ENCODE measurements around the gene SLC37A1. TPM values are rescaled to one million over a fixed set of nuclear protein-coding genes. Genes with fewer than 3 reads are reported as not detected.

SLC37A1 gene
- total RNA-seq, 2 experiments from 2014 or later = 18.2 to 19.3 TPM

DNA sequence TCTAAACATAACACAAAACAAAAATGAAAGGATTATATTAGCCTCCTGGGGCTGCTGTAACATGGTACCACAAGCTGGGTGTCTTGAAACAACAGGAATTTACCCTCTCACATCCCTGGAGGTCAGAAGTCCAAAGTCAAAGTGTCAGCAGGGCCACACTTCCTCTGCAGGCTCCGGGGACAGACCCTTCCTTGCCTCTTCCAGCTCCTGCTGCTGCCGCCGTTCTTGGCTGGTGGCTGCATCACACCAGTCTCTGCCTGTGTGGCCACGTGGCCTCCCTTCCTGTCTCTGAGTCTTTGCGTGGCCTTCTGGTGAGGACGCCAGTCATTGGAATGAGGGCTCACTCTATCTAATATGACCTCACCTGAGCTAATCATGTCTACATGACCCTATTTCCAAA, 8.2 kb downstream of the SLC37A1 start:
- ChIA-PET POLR2A (no interaction called here), CTCF (no interaction called here)
- intact Hi-C loops (cut with DNase I, micrococcal nuclease) = loop anchor here in 1 of 2 experiments (10.0 kb wide), 1 partner anchor 377 kb away; no protein-coding TSS in a partner anchor
- DNase-seq = no peak
- Mint-ChIP-seq H3K27ac (no peak overlapping the region), H3K36me3 (ENCODE audit: low read depth) (peaks cover 59% of the 10 kb centered on the region), H3K4me1 (peaks cover 32% of the 10 kb centered on the region), H3K4me3 (no peak overlapping the region), H3K9me3 (ENCODE audit: low read depth) (no peaks in the 10 kb centered on the region), H3K27me3 (no peaks in the 10 kb centered on the region)
- ATAC-seq = no peak

DNA sequence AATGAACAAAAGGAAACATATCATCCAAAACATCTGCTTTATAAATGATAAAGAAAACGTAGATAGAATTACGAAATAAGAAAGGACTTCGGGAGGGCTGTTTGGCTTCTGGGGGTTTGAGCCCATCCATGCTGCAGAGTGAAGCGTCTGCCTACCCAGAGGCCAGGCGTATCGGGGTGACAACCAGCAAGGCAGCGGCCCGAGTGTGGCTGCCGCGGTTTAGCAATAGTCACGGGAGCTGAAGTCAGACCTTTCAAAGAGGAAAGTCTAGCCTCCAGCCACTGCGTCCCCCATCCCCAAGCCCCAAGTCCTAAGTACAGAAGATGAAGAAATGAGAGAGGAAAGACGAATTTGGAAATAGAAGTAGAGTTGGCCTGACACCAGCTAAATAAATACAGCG, 8.6 kb downstream of the SLC37A1 start:
- ATAC-seq = no peak

DNA sequence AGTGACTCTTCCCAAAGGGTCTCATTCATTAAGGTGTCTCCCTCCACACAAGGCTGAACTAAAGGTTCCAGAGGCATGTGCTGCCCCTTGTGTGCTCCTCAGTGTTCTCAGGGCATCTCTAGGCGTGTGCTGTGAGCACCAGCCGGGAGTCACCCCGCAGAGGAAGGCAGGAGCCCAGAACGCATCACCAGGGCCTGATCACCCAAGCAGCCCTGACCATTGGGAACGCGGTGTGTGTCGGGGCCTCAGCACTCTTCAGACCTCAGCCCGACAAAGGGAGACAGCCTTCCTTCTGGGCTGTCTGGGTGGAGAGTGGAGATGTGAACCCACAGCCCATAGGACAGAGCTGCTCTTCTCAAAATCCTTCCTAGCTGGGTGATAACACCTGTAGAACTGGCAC, 9.1 kb downstream of the SLC37A1 start:
- Mint-ChIP-seq H3K36me3 (ENCODE audit: low read depth) (peaks cover 58% of the 10 kb centered on the region), H3K27me3 (no peaks in the 10 kb centered on the region), H3K27ac (no peak overlapping the region), H3K4me1 (peaks cover 38% of the 10 kb centered on the region), H3K4me3 (no peak overlapping the region), H3K9me3 (ENCODE audit: low read depth) (no peaks in the 10 kb centered on the region)
- CTCF ChIA-PET = no interaction called here
- DNase-seq = no peak
- ATAC-seq = no peak
- intact Hi-C loops (cut with DNase I, micrococcal nuclease) = loop anchor here in 1 of 2 experiments (10.0 kb wide), 1 partner anchor 378 kb away; no protein-coding TSS in a partner anchor
- POLR2A ChIA-PET = no interaction called here

More for the DNA sequence above, 8.6 kb downstream of the SLC37A1 start:
- Mint-ChIP-seq H3K27me3 (no peaks in the 10 kb centered on the region), H3K4me1 (peaks cover 34% of the 10 kb centered on the region), H3K9me3 (ENCODE audit: low read depth) (no peaks in the 10 kb centered on the region), H3K27ac (no peak overlapping the region), H3K36me3 (ENCODE audit: low read depth) (peaks cover 61% of the 10 kb centered on the region), H3K4me3 (no peak overlapping the region)
- DNase-seq = no peak
- intact Hi-C loops (cut with DNase I, micrococcal nuclease) = loop anchor here in 1 of 2 experiments (10.0 kb wide), 1 partner anchor 377 kb away; no protein-coding TSS in a partner anchor
- ChIA-PET CTCF (no interaction called here), POLR2A (no interaction called here)

DNA sequence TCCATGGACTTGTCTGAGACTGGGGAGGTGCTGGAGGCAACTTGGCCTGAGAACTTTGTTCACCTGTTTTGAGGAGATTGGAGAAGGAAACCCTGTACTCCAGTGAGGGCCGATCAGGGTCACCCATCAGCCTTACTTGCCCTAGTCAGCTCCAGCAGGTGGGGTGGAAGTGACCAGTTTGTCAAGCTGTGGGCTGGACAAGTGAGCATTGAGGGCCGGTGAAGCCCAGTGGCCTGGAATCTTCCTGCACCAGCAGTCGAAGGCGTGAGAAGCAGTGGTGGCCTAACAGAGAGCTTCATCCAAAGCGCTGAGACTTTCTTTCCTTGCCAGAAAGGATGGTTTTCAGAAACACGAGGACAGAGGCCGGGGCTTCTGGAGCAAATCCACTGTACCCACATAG, 9.6 kb downstream of the SLC37A1 start:
- ATAC-seq (no peak), DNase-seq (no peak)
- Mint-ChIP-seq H3K4me1 (peaks cover 43% of the 10 kb centered on the region), H3K4me3 (no peak overlapping the region), H3K27me3 (no peaks in the 10 kb centered on the region), H3K9me3 (ENCODE audit: low read depth) (no peaks in the 10 kb centered on the region), H3K27ac (no peak overlapping the region), H3K36me3 (ENCODE audit: low read depth) (peaks cover 58% of the 10 kb centered on the region)
- intact Hi-C loops (cut with DNase I, micrococcal nuclease) = loop anchor here in 1 of 2 experiments (10.0 kb wide), 1 partner anchor 378 kb away; no protein-coding TSS in a partner anchor
- ChIA-PET CTCF (interaction anchor here (0.7 to 1.8 kb wide), 2 partner anchors 70 to 172 kb away, joined by 3 read pairs; no protein-coding TSS in a partner anchor), POLR2A (no interaction called here)

DNA sequence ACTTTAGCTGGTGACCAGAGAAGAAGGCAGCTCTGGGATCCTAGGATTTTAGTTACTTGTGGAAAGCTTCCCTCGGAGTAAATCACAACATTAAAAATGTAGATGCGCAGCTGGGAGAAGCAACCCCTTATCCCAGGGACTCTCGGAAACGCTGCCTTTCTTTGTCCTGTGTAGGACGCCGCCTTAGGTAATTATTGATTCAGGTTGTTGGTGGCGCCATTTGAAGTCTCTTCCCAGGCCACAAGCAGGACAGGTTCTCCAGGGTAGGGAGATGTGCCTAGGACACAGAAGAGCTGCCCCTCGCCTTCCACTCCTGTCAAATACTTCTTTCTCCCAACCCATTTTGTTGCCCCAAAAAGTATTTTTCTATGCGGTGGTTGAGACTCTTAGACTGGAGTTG, 10.3 kb downstream of the SLC37A1 start:
- no peaks in the 10 kb centered on the region for H3K27me3 Mint-ChIP-seq
- CTCF ChIA-PET = interaction anchor here (0.7 to 1.8 kb wide), 2 partner anchors 69 to 173 kb away, joined by 3 read pairs; no protein-coding TSS in a partner anchor
- ATAC-seq (no peak), DNase-seq (no peak)
- peaks cover 54% of the 10 kb centered on the region for H3K36me3 Mint-ChIP-seq (ENCODE audit: low read depth)
- no peak overlapping the region for H3K27ac Mint-ChIP-seq
- POLR2A ChIA-PET = no interaction called here
- intact Hi-C loops (cut with DNase I, micrococcal nuclease) = loop anchor here in 1 of 2 experiments (10.0 kb wide), 1 partner anchor 379 kb away; no protein-coding TSS in a partner anchor
- H3K9me3 Mint-ChIP-seq (ENCODE audit: low read depth) = no peaks in the 10 kb centered on the region
- no peak overlapping the region for H3K4me3 Mint-ChIP-seq
- H3K4me1 Mint-ChIP-seq = peaks cover 44% of the 10 kb centered on the region

DNA sequence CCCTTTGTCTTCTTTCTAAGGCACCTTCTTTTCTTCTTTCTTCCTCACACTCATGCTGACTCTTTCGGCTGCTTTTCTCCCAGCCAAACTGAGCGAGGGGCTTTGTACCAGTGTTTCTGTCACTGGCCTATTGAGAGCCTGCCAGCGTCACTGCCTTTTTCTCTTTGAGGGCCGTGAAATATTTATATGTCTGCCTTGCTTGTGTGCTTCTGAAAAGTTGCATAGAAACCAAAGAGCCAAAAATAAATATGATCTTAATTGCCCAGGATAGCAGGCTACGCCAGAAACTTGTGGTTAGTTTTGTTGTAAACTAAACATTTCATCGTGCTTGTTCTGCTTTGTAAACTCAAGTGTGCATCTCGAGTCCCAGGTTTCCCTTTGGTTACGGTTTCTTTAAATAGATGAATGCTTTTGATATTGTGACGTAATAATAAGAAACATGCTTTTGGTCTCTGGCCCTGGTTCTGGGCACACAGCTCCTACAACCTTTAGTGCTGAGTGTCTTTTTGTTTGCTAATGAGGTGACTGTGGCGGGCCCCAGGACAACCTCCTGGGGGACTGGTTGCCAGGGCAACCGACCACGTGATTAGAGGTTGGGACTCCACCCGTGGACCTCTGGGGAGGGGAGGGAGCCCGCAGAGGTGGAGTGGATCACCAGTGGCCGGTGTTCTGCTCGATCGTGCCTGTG, 10.8 kb downstream of the SLC37A1 start:
- intact Hi-C loops (cut with DNase I, micrococcal nuclease) = loop anchor here (5.0 to 10.0 kb wide), 6 partner anchors 32 to 380 kb away; no protein-coding TSS in a partner anchor
- no peak for ATAC-seq
- no peaks in the 10 kb centered on the region for H3K27me3 Mint-ChIP-seq
- peaks cover 48% of the 10 kb centered on the region for H3K4me1 Mint-ChIP-seq
- peak overlapping the region; percentile 58 for H3K27ac Mint-ChIP-seq
- no peaks in the 10 kb centered on the region for H3K9me3 Mint-ChIP-seq (ENCODE audit: low read depth)
- CTCF ChIA-PET = interaction anchor here (1.8 kb wide), 1 partner anchor 68 kb away, joined by 3 read pairs; no protein-coding TSS in a partner anchor
- POLR2A ChIA-PET = no interaction called here
- H3K4me3 Mint-ChIP-seq = no peak overlapping the region
- peak; percentile 56 for DNase-seq
- peaks cover 51% of the 10 kb centered on the region for H3K36me3 Mint-ChIP-seq (ENCODE audit: low read depth)

- H3K9me3 Mint-ChIP-seq (ENCODE audit: low read depth) = no peaks in the 10 kb centered on the region
- no peak overlapping the region for H3K4me3 Mint-ChIP-seq
- peaks cover 55% of the 10 kb centered on the region for H3K4me1 Mint-ChIP-seq
- CTCF ChIA-PET = interaction anchor here (0.7 kb wide), 1 partner anchor 187 kb away, joined by 3 read pairs; no protein-coding TSS in a partner anchor
- peaks cover 50% of the 10 kb centered on the region for H3K36me3 Mint-ChIP-seq (ENCODE audit: low read depth)
- ATAC-seq = no peak
- H3K27me3 Mint-ChIP-seq = no peaks in the 10 kb centered on the region
- peak overlapping the region; percentile 3 for H3K27ac Mint-ChIP-seq
- intact Hi-C loops (cut with DNase I, micrococcal nuclease) = loop anchor here (5.0 to 10.0 kb wide), 6 partner anchors 33 to 380 kb away; no protein-coding TSS in a partner anchor
- DNase-seq = no peak
- POLR2A ChIA-PET = no interaction called here
Observed at GRCh38 chr21:42525029-42525581, 11.5 kb downstream of the SLC37A1 start.

GRCh38 chr21:42525676-42526378, 12.2 kb downstream of the SLC37A1 start:
- CTCF ChIA-PET = interaction anchor here (0.6 to 0.7 kb wide), 2 partner anchors 46 to 188 kb away, joined by 3 to 4 read pairs; no protein-coding TSS in a partner anchor
- Mint-ChIP-seq H3K27me3 (no peaks in the 10 kb centered on the region), H3K36me3 (ENCODE audit: low read depth) (peaks cover 49% of the 10 kb centered on the region), H3K4me1 (peaks cover 60% of the 10 kb centered on the region), H3K4me3 (no peak overlapping the region), H3K9me3 (ENCODE audit: low read depth) (no peaks in the 10 kb centered on the region), H3K27ac (no peak overlapping the region)
- intact Hi-C loops (cut with DNase I, micrococcal nuclease) = loop anchor here (1.0 to 10.0 kb wide), 11 partner anchors 34 to 523 kb away; no protein-coding TSS in a partner anchor
- DNase-seq (no peak), ATAC-seq (no peak)
- POLR2A ChIA-PET = no interaction called here

DNA sequence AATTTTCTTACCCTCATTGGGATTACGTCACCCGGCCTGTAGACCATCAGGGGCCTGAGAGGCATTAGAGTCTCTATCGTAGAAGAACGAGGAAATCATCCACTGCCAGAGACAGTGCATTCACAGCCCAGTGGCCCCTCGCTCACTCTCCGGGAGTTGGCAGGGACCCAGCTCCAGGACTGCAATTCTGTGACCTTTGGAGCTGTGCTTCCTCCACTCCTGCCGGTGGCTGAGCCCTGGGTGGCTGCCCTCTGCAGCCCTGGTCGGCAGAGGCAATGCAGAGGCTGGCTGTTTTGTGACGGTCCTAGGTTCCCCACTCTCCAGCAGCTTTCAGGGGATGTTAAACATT, 12.7 kb downstream of the SLC37A1 start:
- Mint-ChIP-seq H3K9me3 (ENCODE audit: low read depth) (no peaks in the 10 kb centered on the region), H3K4me1 (peaks cover 60% of the 10 kb centered on the region), H3K27me3 (no peaks in the 10 kb centered on the region), H3K36me3 (ENCODE audit: low read depth) (peaks cover 49% of the 10 kb centered on the region), H3K27ac (no peak overlapping the region), H3K4me3 (no peak overlapping the region)
- DNase-seq = no peak
- CTCF ChIA-PET = interaction anchor here (0.6 to 1.1 kb wide), 3 partner anchors 10 to 296 kb away, joined by 3 to 4 read pairs (median 3); no protein-coding TSS in a partner anchor
- intact Hi-C loops (cut with DNase I, micrococcal nuclease) = loop anchor here (1.0 to 10.0 kb wide), 11 partner anchors 34 to 524 kb away; no protein-coding TSS in a partner anchor
- no peak for ATAC-seq
- POLR2A ChIA-PET = interaction anchor here (0.5 to 2.2 kb wide), 3 partner anchors 12 to 520 kb away, joined by 3 to 13 read pairs (median 6); partner anchors contain the start of genes SLC37A1 and UBASH3A

DNA sequence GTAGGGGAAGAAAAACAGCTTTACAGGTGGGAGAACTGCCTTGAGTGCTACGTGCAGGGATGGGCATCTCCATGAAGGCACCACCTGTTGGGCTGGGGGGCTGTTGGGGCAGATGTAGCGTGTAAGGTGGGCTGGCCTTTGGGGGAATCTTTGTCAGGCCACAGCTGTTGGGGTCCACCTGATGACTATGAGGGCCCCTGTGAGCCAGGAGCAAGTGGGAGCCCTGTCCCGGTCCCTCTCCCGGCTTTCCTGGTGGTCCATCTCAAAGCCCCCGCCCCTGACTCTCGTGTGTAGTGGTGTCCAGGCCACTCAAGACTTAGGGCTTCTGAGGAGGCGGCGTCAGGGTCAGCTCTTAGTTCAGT, 13.5 kb downstream of the SLC37A1 start:
- H3K4me1 Mint-ChIP-seq = peaks cover 60% of the 10 kb centered on the region
- H3K27me3 Mint-ChIP-seq = no peaks in the 10 kb centered on the region
- DNase-seq (no peak), ATAC-seq (no peak)
- H3K27ac Mint-ChIP-seq = peak overlapping the region; percentile 80
- intact Hi-C loops (cut with DNase I, micrococcal nuclease) = loop anchor here (1.0 to 10.0 kb wide), 12 partner anchors 13 to 524 kb away; partner anchors contain the start of gene RSPH1 (in 1 of the 2)
- H3K36me3 Mint-ChIP-seq (ENCODE audit: low read depth) = peaks cover 46% of the 10 kb centered on the region
- ChIA-PET POLR2A (interaction anchor here (0.9 to 2.2 kb wide), 6 partner anchors 13 to 291 kb away, joined by 3 to 13 read pairs (median 5); partner anchors contain the start of genes SLC37A1 and UBASH3A), CTCF (interaction anchor here (0.6 to 1.3 kb wide), 8 partner anchors 10 to 382 kb away, joined by 3 to 4 read pairs (median 3); no protein-coding TSS in a partner anchor)
- no peaks in the 10 kb centered on the region for H3K9me3 Mint-ChIP-seq (ENCODE audit: low read depth)
- peak overlapping the region; percentile 7 for H3K4me3 Mint-ChIP-seq

Measured in activated CD4-positive, alpha-beta T cell treated with anti-CD3 and anti-CD28 coated beads for 36 hours (primary cell).